ENCODE measurements around the gene APEH.

Gene APEH

GRCh38 chr3:49732597-49732996 is 58.4 kb downstream of the APEH start:
- no peak for DNase-seq

DNA sequence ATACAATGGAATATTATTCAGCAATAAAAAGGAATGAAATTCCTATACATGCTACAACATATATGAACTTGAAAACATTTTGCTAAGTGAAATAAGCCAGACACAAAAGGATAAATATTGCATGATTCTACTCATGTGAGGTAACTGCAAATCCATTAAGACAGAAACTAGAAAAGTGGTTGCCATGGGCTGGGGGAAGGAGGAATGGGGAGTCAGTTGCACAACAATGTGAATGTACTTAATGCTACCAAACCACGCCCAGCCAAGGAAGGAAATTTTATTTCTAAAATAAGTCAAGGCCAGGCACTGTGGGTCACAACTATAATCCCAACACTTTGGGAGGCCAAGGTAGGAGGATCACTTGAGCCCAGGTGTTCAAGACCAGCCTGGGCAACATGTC is 59.4 kb downstream of the APEH start:
- no peak for DNase-seq

All from fibroblast of skin of back (primary cell).